DOHH2 (cell line): ENCODE results near the gene CD27.

Source experiments
- EZH2phosphoT487 ChIP-seq: fragments of 200-600 bp; sonication (generic); IDR thresholded peaks from 2 replicates; pipeline ENCODE4 v1.6.1; 2017; ENCODE audit warnings: borderline replicate concordance, mild to moderate bottlenecking, antibody characterized with exemption, low read length, moderate library complexity, mixed read lengths
- TF ChIP-seq, protein P1 (sequence below): fragments of 200-600 bp; sonication (generic); IDR thresholded peaks from one replicate; pipeline ENCODE4 v1.5.1; 2014; ENCODE audit warnings: antibody characterized with exemption, mild to moderate bottlenecking, low read depth, low read length; ENCODE audit not compliant: poor library complexity, severe bottlenecking

DNA sequence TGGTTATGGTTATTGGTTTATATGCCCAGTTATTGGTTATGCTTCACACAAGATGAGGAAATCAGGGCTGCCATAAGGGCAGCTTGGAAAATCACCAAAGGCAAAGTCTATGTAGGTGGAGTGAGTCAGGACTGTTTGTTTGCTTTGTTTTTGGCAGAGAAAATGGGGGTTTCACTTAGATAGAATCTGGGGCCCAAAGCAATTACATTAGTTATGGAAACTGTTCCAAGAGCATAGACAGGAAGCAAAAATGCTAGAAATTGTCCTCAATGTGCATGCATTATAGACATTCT is 23.5 kb downstream of the CD27 start:
- TF ChIP-seq, protein P1, sequence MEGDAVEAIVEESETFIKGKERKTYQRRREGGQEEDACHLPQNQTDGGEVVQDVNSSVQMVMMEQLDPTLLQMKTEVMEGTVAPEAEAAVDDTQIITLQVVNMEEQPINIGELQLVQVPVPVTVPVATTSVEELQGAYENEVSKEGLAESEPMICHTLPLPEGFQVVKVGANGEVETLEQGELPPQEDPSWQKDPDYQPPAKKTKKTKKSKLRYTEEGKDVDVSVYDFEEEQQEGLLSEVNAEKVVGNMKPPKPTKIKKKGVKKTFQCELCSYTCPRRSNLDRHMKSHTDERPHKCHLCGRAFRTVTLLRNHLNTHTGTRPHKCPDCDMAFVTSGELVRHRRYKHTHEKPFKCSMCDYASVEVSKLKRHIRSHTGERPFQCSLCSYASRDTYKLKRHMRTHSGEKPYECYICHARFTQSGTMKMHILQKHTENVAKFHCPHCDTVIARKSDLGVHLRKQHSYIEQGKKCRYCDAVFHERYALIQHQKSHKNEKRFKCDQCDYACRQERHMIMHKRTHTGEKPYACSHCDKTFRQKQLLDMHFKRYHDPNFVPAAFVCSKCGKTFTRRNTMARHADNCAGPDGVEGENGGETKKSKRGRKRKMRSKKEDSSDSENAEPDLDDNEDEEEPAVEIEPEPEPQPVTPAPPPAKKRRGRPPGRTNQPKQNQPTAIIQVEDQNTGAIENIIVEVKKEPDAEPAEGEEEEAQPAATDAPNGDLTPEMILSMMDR, result no peak
- no peak for TF ChIP-seq EZH2phosphoT487
